K562 (cell line): ENCODE results near the gene HCFC1R1. TPM values are rescaled to one million over a fixed set of nuclear protein-coding genes. Genes with fewer than 3 reads are reported as not detected.

Experiments used
- BRD4 ChIP-seq: fragments of 200-600 bp; sonication (generic); IDR thresholded peaks from 2 replicates; pipeline ENCODE4 v1.6.1; 2017; ENCODE audit warnings: inconsistent platforms
- DDX20 ChIP-seq: fragments of 450-650 bp; IDR thresholded peaks from 2 replicates; pipeline ENCODE4 v1.6.1; 2016; ENCODE audit warnings: missing genetic modification characterization, low read depth, mild to moderate bottlenecking, missing compliant biosample characterization, moderate library complexity
- FOSL1 ChIP-seq: fragments of 200-800 bp; sonication (Bioruptor generic); conservative IDR thresholded peaks from 2 replicates; pipeline ENCODE4 v1.6.1; 2016; ENCODE audit warnings: missing genetic modification characterization, missing compliant biosample characterization
- KDM5B ChIP-seq: fragments of 200-600 bp; sonication (generic); IDR thresholded peaks from 2 replicates; pipeline ENCODE4 v1.6.1; 2012; ENCODE audit warnings: low read depth, mild to moderate bottlenecking, moderate library complexity, low read length, control low read depth, inconsistent platforms; ENCODE audit not compliant: insufficient replicate concordance
- MIER1 ChIP-seq: fragments of 450-650 bp; IDR thresholded peaks from 2 replicates; pipeline ENCODE4 v1.6.1; 2016; ENCODE audit warnings: antibody characterized with exemption, mild to moderate bottlenecking, low read depth
- MTA1 ChIP-seq: fragments of 450-650 bp; IDR thresholded peaks from 2 replicates; pipeline ENCODE4 v1.6.1; 2017; ENCODE audit warnings: borderline replicate concordance
- NCOA2 ChIP-seq, 2 experiments: fragments of 450-650 bp; IDR thresholded peaks; 2 replicates each; pipeline ENCODE4 v1.6.1; 2018; ENCODE audit warnings: mild to moderate bottlenecking in 2 of 2, moderate library complexity in 1 of 2; ENCODE audit not compliant: partially characterized antibody in 2 of 2
- NR1H2 ChIP-seq: sonication (generic); formaldehyde crosslinking; IDR thresholded peaks from 2 replicates; pipeline ENCODE4 v1.4.0; 2020; ENCODE audit warnings: mild to moderate bottlenecking, missing genetic modification reagents
- TGIF2 ChIP-seq: sonication (generic); formaldehyde crosslinking; IDR thresholded peaks from 2 replicates; pipeline ENCODE4 v1.8.1; 2022; ENCODE audit warnings: mild to moderate bottlenecking, missing genetic modification reagents, moderate library complexity
- YBX1 ChIP-seq: fragments of 450-650 bp; IDR thresholded peaks from 2 replicates; pipeline ENCODE4 v1.7.1; 2016; ENCODE audit warnings: mild to moderate bottlenecking
- polyA plus RNA-seq, 8 experiments: library from polyadenylated mRNA; depleted of rRNA in 4 of 8; stranded (reverse) in 5 of 8; unstranded in 3 of 8; fragments of >200 nt; fragmentation: Nextera tagmentation in 2 of 8; fragmentation: Illumina TruSeq in 1 of 8; extraction: Ambion mirVana in 2 of 8; extraction: Trizol in 1 of 8; gene quantifications; 2 replicates each; pipeline versions ENCODE4 v1.2.1 to v1.2.3, GENCODE V29; 2011 to 2014; ENCODE audit warnings: inconsistent platforms in 1 of 8, missing spikeins in 1 of 8
- total RNA-seq, 7 experiments: library from RNA; depleted of rRNA in 6 of 7; stranded (reverse); fragments of >200 nt in 6 of 7; fragmentation: Illumina TruSeq in 2 of 7; extraction: Trizol in 2 of 7; gene quantifications; 2 replicates each; pipeline versions ENCODE4 v1.2.1 to v1.2.3, GENCODE V29; 2011 to 2021; ENCODE audit warnings: low replicate concordance in 1 of 7
- TF ChIP-seq, protein P1 (sequence below): sonication (generic); formaldehyde crosslinking; IDR thresholded peaks from 2 replicates; pipeline ENCODE4 v1.8.1; 2022; ENCODE audit warnings: missing genetic modification reagents
- TF ChIP-seq, protein P2 (sequence below), 2 experiments: fragments of 450-650 bp in 1 of 2; IDR thresholded peaks; 2 replicates each; pipeline ENCODE4 v1.6.1; 2011 to 2017; ENCODE audit warnings: low read depth in 2 of 2, antibody characterized with exemption in 1 of 2, borderline replicate concordance in 1 of 2, low read length in 1 of 2, mild to moderate bottlenecking in 1 of 2, mixed read lengths in 1 of 2; ENCODE audit not compliant: control insufficient read depth in 1 of 2
- TF ChIP-seq, protein P3 (sequence below): sonication (generic); formaldehyde crosslinking; IDR thresholded peaks from 2 replicates; pipeline ENCODE4 v1.5.0; 2020; ENCODE audit warnings: missing genetic modification reagents
- TF ChIP-seq, protein P4 (sequence below), 2 experiments: fragments of 450-650 bp in 1 of 2; sonication (generic) in 1 of 2; formaldehyde crosslinking; conservative IDR thresholded peaks; 2 replicates each; pipeline versions ENCODE4 v1.4.0 to v1.8.1; 2020 to 2022; ENCODE audit warnings: mild to moderate bottlenecking in 1 of 2, missing genetic modification reagents in 1 of 2
- TF ChIP-seq, protein P5 (sequence below): fragments of 250-450 bp; sonication (Bioruptor Pico); IDR thresholded peaks from 2 replicates; pipeline ENCODE4 v1.8.0; 2022; ENCODE audit warnings: moderate library complexity, mild to moderate bottlenecking, inconsistent platforms
- TF ChIP-seq, protein P6 (sequence below), 2 experiments: fragments of 450-650 bp; conservative IDR thresholded peaks; 2 replicates each; pipeline ENCODE4 v1.6.1; 2017; ENCODE audit warnings: mild to moderate bottlenecking in 2 of 2, moderate library complexity in 2 of 2

The HCFC1R1 gene
- total and polyA plus RNA-seq, 9 of the 15 experiments (the other 6 are each of a cell fraction or from before 2014, with no cell fraction given): 2.2 to 29.0 (median 11.2) TPM

DNA sequence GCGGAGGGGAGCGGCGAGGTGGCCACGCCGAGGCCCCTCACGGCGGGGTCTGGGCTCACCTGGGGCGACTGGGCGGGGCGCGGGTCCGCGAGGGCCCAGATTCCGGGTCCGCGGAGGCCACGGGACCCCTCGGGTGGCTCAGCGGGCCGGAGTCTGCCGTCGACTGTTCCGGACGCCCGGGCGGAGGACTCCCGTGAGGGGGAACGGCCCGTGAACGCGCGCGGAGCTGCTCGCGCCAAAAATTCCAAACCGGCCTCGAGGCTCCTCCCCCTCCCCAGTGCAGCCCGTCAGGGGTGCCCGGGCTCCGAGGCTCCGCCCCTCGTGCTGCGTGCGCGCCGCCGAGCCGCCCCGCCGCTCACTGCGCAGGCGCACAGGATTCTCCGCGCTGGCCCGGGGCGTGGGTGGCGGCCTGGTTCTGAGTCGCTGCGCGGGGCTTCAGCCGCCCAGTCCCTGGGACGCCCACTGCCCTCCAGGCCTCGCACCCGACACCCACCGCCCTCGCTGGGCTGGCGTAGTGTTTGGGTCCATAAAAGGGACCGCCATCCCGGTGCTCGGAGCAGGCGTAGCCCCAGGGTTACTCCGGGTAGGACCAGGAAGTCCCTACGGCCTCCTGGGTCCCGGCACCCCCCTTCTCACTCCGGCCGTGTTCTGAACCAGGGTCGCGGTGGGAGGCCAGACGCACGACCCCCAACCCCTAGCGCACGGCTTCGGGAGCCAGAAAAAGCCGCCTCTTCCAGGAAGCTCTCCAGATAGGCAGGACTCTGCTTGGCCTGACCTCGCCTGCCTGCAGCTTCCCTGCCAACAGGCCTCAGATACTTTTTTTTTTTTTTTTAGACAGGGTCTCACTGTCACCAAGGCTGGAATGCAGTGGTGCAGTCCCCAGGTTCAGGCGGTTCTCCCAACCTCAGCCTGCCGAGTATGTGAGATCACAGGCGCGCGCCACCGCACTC, 43.2 kb downstream of the HCFC1R1 start, which contains the start of gene PKMYT1 (continued):
- TF ChIP-seq, protein P1, sequence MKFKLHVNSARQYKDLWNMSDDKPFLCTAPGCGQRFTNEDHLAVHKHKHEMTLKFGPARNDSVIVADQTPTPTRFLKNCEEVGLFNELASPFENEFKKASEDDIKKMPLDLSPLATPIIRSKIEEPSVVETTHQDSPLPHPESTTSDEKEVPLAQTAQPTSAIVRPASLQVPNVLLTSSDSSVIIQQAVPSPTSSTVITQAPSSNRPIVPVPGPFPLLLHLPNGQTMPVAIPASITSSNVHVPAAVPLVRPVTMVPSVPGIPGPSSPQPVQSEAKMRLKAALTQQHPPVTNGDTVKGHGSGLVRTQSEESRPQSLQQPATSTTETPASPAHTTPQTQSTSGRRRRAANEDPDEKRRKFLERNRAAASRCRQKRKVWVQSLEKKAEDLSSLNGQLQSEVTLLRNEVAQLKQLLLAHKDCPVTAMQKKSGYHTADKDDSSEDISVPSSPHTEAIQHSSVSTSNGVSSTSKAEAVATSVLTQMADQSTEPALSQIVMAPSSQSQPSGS (CRISPR knock-in tag): no peak
- TF ChIP-seq NCOA2 (IDR thresholded peaks at IDR 0.05; ENCODE audit: partially characterized antibody in 2 of 2) (no peak), DDX20 (tag) (no peak), BRD4 (no peak; the same call in 1 of the 2 replicates), TGIF2 (CRISPR knock-in tag) (no peak), FOSL1 (no peak), YBX1 (no peak), MIER1 (0 out of 2 replicates have a peak, but pooled peaks have one; percentile 20), MTA1 (peak; percentile 39; the same call in 1 of the 2 replicates), NR1H2 (CRISPR knock-in tag) (no peak), KDM5B (peak; percentile 75)
- TF ChIP-seq, protein P2, sequence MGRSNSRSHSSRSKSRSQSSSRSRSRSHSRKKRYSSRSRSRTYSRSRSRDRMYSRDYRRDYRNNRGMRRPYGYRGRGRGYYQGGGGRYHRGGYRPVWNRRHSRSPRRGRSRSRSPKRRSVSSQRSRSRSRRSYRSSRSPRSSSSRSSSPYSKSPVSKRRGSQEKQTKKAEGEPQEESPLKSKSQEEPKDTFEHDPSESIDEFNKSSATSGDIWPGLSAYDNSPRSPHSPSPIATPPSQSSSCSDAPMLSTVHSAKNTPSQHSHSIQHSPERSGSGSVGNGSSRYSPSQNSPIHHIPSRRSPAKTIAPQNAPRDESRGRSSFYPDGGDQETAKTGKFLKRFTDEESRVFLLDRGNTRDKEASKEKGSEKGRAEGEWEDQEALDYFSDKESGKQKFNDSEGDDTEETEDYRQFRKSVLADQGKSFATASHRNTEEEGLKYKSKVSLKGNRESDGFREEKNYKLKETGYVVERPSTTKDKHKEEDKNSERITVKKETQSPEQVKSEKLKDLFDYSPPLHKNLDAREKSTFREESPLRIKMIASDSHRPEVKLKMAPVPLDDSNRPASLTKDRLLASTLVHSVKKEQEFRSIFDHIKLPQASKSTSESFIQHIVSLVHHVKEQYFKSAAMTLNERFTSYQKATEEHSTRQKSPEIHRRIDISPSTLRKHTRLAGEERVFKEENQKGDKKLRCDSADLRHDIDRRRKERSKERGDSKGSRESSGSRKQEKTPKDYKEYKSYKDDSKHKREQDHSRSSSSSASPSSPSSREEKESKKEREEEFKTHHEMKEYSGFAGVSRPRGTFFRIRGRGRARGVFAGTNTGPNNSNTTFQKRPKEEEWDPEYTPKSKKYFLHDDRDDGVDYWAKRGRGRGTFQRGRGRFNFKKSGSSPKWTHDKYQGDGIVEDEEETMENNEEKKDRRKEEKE (IDR thresholded peaks at IDR 0.05; ENCODE audit: borderline replicate concordance in 1 of 2, control insufficient read depth in 1 of 2, low read depth in 2 of 2, low read length in 1 of 2): no peak
- TF ChIP-seq, protein P3, sequence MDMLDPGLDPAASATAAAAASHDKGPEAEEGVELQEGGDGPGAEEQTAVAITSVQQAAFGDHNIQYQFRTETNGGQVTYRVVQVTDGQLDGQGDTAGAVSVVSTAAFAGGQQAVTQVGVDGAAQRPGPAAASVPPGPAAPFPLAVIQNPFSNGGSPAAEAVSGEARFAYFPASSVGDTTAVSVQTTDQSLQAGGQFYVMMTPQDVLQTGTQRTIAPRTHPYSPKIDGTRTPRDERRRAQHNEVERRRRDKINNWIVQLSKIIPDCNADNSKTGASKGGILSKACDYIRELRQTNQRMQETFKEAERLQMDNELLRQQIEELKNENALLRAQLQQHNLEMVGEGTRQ (CRISPR knock-in tag): no peak
- TF ChIP-seq, protein P4, sequence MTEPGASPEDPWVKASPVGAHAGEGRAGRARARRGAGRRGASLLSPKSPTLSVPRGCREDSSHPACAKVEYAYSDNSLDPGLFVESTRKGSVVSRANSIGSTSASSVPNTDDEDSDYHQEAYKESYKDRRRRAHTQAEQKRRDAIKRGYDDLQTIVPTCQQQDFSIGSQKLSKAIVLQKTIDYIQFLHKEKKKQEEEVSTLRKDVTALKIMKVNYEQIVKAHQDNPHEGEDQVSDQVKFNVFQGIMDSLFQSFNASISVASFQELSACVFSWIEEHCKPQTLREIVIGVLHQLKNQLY (CRISPR knock-in tag; conservative IDR thresholded peaks at IDR 0.05): no peak
- TF ChIP-seq, protein P5, sequence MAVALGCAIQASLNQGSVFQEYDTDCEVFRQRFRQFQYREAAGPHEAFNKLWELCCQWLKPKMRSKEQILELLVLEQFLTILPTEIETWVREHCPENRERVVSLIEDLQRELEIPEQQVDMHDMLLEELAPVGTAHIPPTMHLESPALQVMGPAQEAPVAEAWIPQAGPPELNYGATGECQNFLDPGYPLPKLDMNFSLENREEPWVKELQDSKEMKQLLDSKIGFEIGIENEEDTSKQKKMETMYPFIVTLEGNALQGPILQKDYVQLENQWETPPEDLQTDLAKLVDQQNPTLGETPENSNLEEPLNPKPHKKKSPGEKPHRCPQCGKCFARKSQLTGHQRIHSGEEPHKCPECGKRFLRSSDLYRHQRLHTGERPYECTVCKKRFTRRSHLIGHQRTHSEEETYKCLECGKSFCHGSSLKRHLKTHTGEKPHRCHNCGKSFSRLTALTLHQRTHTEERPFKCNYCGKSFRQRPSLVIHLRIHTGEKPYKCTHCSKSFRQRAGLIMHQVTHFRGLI (CRISPR knock-in tag): no peak
- TF ChIP-seq, protein P6, sequence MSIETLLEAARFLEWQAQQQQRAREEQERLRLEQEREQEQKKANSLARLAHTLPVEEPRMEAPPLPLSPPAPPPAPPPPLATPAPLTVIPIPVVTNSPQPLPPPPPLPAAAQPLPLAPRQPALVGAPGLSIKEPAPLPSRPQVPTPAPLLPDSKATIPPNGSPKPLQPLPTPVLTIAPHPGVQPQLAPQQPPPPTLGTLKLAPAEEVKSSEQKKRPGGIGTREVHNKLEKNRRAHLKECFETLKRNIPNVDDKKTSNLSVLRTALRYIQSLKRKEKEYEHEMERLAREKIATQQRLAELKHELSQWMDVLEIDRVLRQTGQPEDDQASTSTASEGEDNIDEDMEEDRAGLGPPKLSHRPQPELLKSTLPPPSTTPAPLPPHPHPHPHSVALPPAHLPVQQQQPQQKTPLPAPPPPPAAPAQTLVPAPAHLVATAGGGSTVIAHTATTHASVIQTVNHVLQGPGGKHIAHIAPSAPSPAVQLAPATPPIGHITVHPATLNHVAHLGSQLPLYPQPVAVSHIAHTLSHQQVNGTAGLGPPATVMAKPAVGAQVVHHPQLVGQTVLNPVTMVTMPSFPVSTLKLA (conservative IDR thresholded peaks at IDR 0.05): peak; percentile 44 to 66
